ENCODE measurements around the gene TNS2.
"Not testable (repeated sequence)": the region's sequence is repeated elsewhere in the genome, so short reads cannot be mapped to it uniquely, and the experiment has no call there.

The TNS2 gene

DNA sequence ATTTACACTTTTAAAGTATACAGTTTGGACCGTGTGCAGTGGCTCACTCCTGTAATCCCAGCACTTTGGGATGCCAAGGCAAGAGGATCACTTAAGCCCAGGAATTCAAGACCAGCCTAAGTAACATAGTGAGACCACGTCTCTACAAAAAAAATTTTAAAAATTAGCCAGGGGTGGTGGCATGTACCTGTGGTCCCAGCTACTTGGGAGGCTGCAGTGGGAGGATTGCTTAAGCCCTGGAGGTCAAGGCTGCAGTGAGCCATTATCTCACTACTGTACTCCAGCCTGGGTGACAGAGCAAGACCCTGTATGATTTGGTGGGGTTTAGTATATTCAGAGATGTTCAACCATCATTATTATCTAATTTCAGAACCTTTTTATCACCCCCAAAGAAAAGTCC lies 38.9 kb upstream of the TNS2 start:
- FAIRE-seq = no peak
- no peak for DNase-seq (ENCODE audit: insufficient read length, low spot score)
- TF ChIP-seq POLR2A (IDR thresholded peaks at IDR 0.05; ENCODE audit: low read depth, low read length) = no peak

DNA sequence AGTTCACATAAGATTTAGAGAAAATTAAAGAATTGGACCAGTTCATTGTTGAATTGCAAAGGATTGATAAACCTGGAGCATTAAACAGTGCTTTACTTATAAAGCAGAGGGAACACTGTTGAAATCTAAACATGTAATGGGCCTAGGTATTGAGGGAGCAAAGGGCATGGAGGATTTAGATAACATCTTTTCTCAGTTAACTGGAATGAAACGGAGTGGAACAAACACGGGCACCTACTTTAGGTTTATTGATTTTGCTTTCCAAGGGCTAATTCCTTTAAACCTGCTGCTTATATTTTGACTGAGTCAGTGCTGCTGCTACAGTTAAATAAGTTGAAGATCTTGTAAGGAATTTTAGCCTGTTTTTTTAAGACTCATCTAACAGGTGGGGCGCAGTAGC lies 38.0 kb upstream of the TNS2 start:
- no peak for DNase-seq (ENCODE audit: insufficient read length, low spot score)
- FAIRE-seq = no peak

DNA sequence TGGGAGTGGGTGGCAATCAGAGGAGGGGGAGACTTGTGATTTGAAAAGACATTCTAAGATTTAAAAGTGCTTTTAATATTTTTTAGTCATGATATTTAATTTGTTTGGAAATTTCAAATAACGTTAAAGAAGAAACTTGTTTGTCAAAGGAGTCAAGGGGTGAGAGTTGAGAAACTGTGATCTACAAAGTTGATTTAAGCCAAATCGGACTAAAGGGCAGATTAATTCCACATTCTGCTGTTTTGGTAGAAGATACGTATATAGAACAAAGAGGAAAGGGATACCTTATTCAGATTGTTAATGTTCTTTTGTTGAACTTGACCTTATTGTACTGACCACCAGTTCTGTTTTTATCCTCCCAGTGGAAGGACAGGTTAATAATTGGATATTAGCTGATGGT lies 36.9 kb upstream of the TNS2 start:
- FAIRE-seq (no peak), DNase-seq (ENCODE audit: insufficient read length, low spot score) (no peak)
- TF ChIP-seq PAX5 (IDR thresholded peaks at IDR 0.05; ENCODE audit: insufficient read depth, low read length, severe bottlenecking) (no peak), POU2F2 (IDR thresholded peaks at IDR 0.05; ENCODE audit: low read depth, low read length) (no peak), POLR2A (IDR thresholded peaks at IDR 0.05; ENCODE audit: low read depth, low read length) (no peak), SPI1 (IDR thresholded peaks at IDR 0.05; ENCODE audit: low read depth, low read length) (no peak), POLR2AphosphoS5 (IDR thresholded peaks at IDR 0.05; ENCODE audit: low read depth, low read length) (no peak), TAF1 (IDR thresholded peaks at IDR 0.05; ENCODE audit: low read depth, low read length) (no peak)

More for the DNA sequence above, 38.0 kb upstream of the TNS2 start:
- TF ChIP-seq POLR2AphosphoS5 (IDR thresholded peaks at IDR 0.05; ENCODE audit: low read depth, low read length) = no peak
- no peak for TF ChIP-seq POLR2A (IDR thresholded peaks at IDR 0.05; ENCODE audit: low read depth, low read length)
- no peak for TF ChIP-seq PAX5 (IDR thresholded peaks at IDR 0.05; ENCODE audit: insufficient read depth, low read length, severe bottlenecking)
- TF ChIP-seq TAF1 (IDR thresholded peaks at IDR 0.05; ENCODE audit: low read depth, low read length) = no peak
- no peak for TF ChIP-seq SPI1 (IDR thresholded peaks at IDR 0.05; ENCODE audit: low read depth, low read length)

DNA sequence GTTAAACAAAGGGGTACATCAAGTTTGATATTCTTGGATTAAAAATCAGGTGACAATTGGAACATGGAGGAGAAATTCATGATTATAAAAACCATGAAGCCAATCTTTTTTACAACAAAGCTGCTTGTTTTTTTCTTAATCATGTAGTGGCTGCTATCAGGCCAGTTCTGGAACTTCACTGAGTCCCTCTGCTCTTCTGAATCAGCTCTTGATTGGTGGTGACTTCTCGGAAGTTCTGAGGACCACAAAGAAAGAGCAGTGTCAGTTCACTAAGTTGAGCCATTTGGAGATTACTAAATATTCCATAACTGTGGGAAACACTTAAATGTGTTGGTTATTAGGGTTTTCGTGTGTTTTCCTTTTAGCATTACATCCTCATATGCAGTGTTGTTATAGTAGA lies 35.2 kb upstream of the TNS2 start:
- no peak for TF ChIP-seq POLR2A (IDR thresholded peaks at IDR 0.05; ENCODE audit: low read depth, low read length)
- TF ChIP-seq POLR2AphosphoS5 (IDR thresholded peaks at IDR 0.05; ENCODE audit: low read depth, low read length) = no peak
- no peak for TF ChIP-seq SPI1 (IDR thresholded peaks at IDR 0.05; ENCODE audit: low read depth, low read length)
- TF ChIP-seq TAF1 (IDR thresholded peaks at IDR 0.05; ENCODE audit: low read depth, low read length) = no peak
- no peak for TF ChIP-seq PAX5 (IDR thresholded peaks at IDR 0.05; ENCODE audit: insufficient read depth, low read length, severe bottlenecking)
- no peak for TF ChIP-seq POU2F2 (IDR thresholded peaks at IDR 0.05; ENCODE audit: low read depth, low read length)
- DNase-seq (ENCODE audit: insufficient read length, low spot score) (no peak), FAIRE-seq (no peak)

DNA sequence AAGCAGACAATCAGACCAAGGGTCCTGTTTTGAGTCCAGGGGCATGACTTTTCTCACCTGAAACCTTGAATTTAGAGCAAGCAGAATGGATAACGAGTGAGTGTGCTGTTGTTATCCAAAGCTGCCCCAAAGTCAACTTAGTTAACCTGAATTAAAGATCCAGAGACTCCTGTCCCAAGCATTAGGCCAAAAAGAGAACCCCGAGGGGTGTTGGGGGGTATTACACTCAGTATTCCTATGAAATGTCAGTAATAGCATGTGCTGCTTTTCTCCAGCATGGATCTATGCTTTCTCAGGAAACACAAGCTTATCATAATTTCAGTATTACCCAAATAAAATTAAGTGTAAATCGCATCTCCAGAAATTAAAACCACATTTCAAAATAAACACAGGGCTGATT lies 24.6 kb upstream of the TNS2 start:
- no peak for TF ChIP-seq SPI1 (IDR thresholded peaks at IDR 0.05; ENCODE audit: low read depth, low read length)
- TF ChIP-seq POU2F2 (IDR thresholded peaks at IDR 0.05; ENCODE audit: low read depth, low read length) = no peak
- TF ChIP-seq POLR2AphosphoS5 (IDR thresholded peaks at IDR 0.05; ENCODE audit: low read depth, low read length) = no peak
- TF ChIP-seq PAX5 (IDR thresholded peaks at IDR 0.05; ENCODE audit: insufficient read depth, low read length, severe bottlenecking) = no peak
- TF ChIP-seq TAF1 (IDR thresholded peaks at IDR 0.05; ENCODE audit: low read depth, low read length) = no peak
- TF ChIP-seq POLR2A (IDR thresholded peaks at IDR 0.05; ENCODE audit: low read depth, low read length) = no peak
- no peak for DNase-seq (ENCODE audit: insufficient read length, low spot score)
- FAIRE-seq = no peak

DNA sequence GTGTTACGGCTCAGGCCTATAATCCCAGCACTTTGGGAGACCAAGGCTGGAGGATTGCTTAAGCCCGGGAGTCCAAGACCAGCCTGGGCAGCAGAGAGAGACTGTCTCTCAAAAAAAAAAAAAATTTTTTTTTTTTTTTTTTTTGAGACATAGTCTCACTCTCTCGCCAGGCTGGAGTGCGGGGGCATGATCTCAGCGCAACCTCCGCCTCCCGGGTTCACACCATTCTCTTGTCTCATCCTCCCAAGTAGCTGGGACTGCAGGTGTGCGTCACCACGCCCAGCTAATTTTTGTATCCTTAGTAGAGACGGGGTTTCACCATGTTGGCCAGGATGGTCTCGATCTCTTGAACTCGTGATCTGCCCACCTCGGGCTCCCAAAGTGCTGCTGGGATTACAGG lies 22.9 kb upstream of the TNS2 start:
- not testable (repeated sequence) for DNase-seq (ENCODE audit: insufficient read length, low spot score); FAIRE-seq

DNA sequence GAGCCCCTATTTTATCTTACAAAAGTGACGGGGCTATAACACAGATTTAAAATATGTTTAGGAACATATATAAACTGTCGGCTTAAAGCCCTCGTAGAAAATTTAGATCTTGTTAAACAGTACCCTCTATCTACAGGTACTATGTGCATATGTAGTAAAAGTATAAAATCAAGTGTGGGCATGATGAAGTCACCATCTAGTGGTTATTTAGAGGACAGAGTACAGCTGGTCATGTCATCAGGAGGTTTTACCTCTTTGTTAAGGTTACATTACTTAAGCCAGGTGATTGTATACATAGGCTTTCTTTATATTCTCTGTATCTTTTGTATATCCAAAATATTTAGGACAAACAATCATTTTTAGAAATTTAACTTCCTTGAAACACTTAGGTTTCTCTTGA lies 18.2 kb upstream of the TNS2 start:
- TF ChIP-seq POU2F2 (IDR thresholded peaks at IDR 0.05; ENCODE audit: low read depth, low read length) (no peak), TAF1 (IDR thresholded peaks at IDR 0.05; ENCODE audit: low read depth, low read length) (no peak), POLR2A (IDR thresholded peaks at IDR 0.05; ENCODE audit: low read depth, low read length) (no peak), SPI1 (IDR thresholded peaks at IDR 0.05; ENCODE audit: low read depth, low read length) (no peak), POLR2AphosphoS5 (IDR thresholded peaks at IDR 0.05; ENCODE audit: low read depth, low read length) (no peak), PAX5 (IDR thresholded peaks at IDR 0.05; ENCODE audit: insufficient read depth, low read length, severe bottlenecking) (no peak)
- no peak for FAIRE-seq

DNA sequence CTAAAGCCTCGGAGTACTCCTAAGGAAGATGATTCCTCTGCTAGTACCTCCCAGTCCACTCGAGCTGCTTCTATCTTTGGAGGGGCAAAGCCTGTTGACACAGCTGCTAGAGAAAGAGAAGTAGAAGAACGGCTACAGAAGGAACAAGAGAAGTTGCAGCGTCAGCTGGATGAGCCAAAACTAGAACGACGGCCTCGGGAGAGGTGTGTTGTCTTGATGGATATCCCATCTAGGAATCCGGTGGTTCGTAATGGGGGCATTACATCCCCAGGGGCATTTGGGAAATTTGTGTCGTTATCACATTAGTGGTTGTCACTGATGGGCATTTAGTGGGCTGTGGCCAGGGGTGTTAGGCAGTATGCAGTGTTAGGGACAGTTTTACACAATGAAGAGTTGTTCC lies 16.0 kb upstream of the TNS2 start:
- not testable (repeated sequence) for FAIRE-seq; DNase-seq (ENCODE audit: insufficient read length, low spot score)

More for the DNA sequence above, 18.2 kb upstream of the TNS2 start:
- no peak for DNase-seq (ENCODE audit: insufficient read length, low spot score)

DNA sequence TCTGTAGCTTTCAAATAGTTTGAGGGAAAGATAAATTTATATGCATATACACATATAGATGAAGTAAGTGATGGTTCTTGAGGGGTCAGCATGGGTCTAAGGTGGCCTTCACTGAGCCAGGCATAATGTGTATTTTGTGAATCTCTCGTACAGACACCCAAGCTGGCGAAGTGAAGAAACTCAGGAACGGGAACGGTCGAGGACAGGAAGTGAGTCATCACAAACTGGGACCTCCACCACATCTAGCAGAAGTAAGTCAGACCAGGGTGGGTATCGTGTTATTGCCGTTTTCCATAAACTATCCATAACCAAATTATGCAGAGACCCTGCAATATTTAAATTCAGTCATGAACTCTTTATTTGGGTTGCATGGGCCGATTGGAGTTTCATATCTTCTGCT lies 15.4 kb upstream of the TNS2 start:
- no peak for DNase-seq (ENCODE audit: insufficient read length, low spot score)
- FAIRE-seq = no peak
- TF ChIP-seq PAX5 (IDR thresholded peaks at IDR 0.05; ENCODE audit: insufficient read depth, low read length, severe bottlenecking) = no peak
- TF ChIP-seq POLR2AphosphoS5 (IDR thresholded peaks at IDR 0.05; ENCODE audit: low read depth, low read length) = no peak
- no peak for TF ChIP-seq TAF1 (IDR thresholded peaks at IDR 0.05; ENCODE audit: low read depth, low read length)
- no peak for TF ChIP-seq SPI1 (IDR thresholded peaks at IDR 0.05; ENCODE audit: low read depth, low read length)
- TF ChIP-seq POU2F2 (IDR thresholded peaks at IDR 0.05; ENCODE audit: low read depth, low read length) = no peak
- no peak for TF ChIP-seq POLR2A (IDR thresholded peaks at IDR 0.05; ENCODE audit: low read depth, low read length)

DNA sequence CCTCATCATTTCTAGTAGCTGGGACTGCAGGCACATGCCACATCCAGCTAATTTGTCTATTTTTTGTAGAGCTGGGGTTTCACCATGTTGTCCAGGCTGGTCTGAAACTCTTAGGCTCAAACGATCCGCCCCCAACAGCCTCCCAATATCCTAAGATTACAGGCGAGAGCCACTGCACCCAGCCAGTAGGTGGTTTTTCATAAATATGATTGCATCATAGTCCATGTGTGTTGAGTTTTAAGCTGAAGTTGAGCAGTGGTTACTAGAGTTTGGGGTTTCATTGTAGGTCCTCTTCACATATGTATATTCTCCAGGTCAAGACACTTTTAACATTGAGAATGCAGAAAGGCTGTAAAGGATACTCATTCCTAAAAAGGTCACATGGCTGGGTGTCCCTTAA lies 13.1 kb upstream of the TNS2 start:
- no peak for FAIRE-seq
- TF ChIP-seq POLR2A (IDR thresholded peaks at IDR 0.05; ENCODE audit: low read depth, low read length) (no peak), SPI1 (IDR thresholded peaks at IDR 0.05; ENCODE audit: low read depth, low read length) (no peak), POLR2AphosphoS5 (IDR thresholded peaks at IDR 0.05; ENCODE audit: low read depth, low read length) (no peak), POU2F2 (IDR thresholded peaks at IDR 0.05; ENCODE audit: low read depth, low read length) (no peak), TAF1 (IDR thresholded peaks at IDR 0.05; ENCODE audit: low read depth, low read length) (no peak), PAX5 (IDR thresholded peaks at IDR 0.05; ENCODE audit: insufficient read depth, low read length, severe bottlenecking) (no peak)

DNA sequence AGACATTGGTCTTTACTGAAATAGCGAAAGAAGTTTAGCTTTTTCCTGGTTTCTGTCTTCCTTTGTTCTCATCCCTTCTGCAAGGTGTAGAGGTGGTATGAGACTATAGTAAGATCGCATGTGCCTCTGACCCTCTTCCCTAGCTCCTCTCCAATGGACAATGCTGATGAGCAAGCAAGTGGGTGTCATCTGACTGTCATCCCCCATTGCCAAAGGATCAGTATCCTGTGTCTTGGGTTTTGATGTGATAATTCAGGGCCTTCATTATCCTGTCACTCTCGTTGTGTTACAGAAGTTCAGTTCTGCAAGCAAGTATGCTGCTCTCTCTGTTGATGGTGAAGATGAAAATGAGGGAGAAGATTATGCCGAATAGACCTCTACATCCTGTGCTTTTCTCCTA lies 10.0 kb upstream of the TNS2 start:
- DNase-seq (ENCODE audit: insufficient read length, low spot score) = no peak
- TF ChIP-seq TAF1 (IDR thresholded peaks at IDR 0.05; ENCODE audit: low read depth, low read length) = no peak
- TF ChIP-seq PAX5 (IDR thresholded peaks at IDR 0.05; ENCODE audit: insufficient read depth, low read length, severe bottlenecking) = no peak
- no peak for TF ChIP-seq POLR2A (IDR thresholded peaks at IDR 0.05; ENCODE audit: low read depth, low read length)
- TF ChIP-seq POLR2AphosphoS5 (IDR thresholded peaks at IDR 0.05; ENCODE audit: low read depth, low read length) = no peak
- no peak for TF ChIP-seq SPI1 (IDR thresholded peaks at IDR 0.05; ENCODE audit: low read depth, low read length)
- FAIRE-seq = no peak

More for the DNA sequence above, 13.1 kb upstream of the TNS2 start:
- DNase-seq (ENCODE audit: insufficient read length, low spot score) = no peak

All from GM12891 (cell line).